Stimulated activated CD4-positive, alpha-beta T cell treated with anti-CD3 and anti-CD28 coated beads, TNF-alpha, amount 100 ng/mL, for 1 hour (primary cell): ENCODE data around the gene CPED1.
"Not testable (repeated sequence)": the region's sequence is repeated elsewhere in the genome, so short reads cannot be mapped to it uniquely, and the experiment has no call there.

Source experiments
- DNase-seq, 3 donors: peaks; one replicate each; pipeline ENCODE4 v3.0.0-alpha.2; 2020; ENCODE audit warnings: low read depth in 3 of 3, low spot score in 1 of 3

Gene CPED1

DNA sequence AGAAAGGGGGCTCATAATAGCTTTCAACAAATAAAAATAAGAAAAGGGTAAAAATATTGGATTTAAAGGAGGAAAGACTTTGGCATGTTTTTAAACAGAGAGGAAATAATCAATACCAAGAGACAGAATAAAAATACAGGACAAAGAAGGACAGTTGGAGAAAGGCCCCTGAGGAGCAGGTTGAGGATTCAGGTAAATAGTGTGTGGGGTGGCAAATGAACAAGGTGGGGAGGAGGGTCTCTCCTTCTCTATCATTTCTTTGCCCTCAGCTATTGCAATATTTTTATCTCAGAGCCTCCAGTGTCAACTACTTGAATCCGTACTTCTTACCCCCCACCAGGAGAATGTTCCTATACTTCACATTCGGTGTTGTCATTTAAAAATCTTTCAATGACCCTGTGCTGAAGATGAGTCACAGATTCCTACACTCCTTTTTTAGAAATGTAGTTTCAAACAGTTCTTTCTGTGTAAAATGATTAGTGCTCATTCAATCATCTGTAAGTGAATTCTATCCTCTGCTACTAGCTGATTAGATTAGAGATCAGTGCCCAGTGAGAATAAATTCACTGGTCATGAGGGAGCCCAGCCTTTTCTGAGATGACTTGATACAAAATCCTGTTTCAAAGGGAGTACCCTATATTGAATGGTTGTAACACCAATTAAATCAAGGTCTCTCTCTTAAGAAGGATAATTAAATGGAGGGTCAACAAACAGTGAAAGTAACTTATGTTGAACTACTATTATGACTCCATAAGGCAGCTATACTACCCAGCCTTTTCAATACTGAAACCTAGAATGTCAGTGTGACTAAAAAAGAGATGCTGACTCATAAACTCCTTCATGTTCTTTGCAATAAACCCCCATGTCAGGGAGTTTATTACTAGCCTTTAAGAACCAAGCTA, 289.9 kb downstream of the CPED1 start:
- DNase-seq = no peak

DNA sequence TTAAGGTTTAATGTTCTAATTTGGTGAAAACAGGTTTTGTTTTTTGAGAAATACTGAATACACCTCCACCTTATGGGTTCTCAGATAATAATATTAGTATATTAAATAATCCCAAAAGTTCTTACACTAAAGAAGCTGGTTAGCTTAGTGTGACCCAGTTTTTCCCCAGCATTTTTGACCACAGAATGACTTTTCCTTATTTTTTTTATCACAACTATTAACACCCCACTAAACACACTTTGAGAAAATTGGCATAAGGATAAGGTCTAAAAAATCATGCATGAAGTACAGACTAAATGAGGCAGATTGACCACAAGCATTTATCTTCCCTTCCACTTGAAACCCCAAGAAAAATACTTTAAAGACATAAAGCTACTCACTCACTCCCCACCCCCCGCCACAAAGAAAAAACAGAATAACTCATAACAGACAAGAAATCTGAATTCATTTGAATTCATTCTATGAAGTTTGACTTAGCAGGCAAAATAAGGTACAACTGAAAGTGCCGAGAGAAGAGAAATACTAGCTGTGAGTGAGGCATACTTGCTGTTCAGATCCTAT, 290.6 kb downstream of the CPED1 start:
- DNase-seq = no peak

DNA sequence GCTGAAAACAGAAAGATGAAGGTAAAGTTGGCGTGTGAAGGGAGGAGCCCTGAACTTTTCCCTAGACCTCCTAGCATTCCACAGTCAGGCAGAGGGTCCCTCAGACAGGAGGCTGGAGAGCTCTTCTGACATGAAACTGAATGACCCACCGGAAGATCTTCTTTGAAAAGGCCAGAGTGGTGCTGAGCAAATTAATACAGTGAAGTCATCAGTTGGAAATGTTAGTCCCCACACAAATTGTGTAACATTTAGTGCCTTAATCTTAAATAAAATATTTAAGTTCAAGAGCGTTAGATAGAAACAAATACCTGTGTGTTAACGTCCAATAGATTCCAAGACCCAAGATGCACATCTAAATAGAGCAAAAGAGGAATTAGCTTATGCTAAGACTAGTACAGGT, 291.3 kb downstream of the CPED1 start:
- no peak for DNase-seq

DNA sequence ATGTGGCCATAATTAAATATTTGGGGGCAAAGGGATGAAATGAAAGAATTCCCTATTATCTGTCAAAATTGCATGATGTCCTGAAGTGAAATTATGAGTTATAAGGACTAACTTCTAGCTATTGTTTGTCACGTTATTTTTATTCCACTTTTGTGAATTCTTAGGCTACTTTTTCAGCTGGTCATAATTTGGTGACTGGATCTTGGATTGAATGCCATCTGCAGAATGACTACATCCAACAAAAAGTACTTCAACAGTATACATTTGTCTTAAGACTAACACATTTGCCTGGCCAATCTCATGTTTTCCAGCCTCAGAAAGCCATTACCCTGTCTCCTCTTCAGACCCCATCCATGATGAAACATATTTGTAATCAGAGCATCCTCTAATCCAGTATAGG, 292.1 kb downstream of the CPED1 start:
- DNase-seq = no peak

DNA sequence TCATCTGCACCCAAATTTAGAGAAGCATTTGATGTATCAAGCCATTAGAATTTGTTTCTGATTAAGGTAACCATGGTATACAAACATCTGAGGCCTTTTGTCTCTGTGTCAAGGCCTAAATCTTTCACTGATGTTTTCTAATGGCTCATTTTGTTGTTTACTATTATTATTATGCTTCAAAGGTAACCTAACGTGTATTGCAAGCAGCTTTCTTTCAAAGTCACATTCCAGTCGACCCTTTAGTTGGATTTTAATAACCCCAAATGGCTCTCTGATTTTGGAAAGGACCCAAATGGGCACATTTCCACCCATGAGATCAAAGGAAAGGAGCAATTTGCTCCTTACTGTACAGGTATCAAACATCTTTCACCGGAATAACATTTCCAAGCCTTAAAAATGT, 293.6 kb downstream of the CPED1 start:
- no peak for DNase-seq

DNA sequence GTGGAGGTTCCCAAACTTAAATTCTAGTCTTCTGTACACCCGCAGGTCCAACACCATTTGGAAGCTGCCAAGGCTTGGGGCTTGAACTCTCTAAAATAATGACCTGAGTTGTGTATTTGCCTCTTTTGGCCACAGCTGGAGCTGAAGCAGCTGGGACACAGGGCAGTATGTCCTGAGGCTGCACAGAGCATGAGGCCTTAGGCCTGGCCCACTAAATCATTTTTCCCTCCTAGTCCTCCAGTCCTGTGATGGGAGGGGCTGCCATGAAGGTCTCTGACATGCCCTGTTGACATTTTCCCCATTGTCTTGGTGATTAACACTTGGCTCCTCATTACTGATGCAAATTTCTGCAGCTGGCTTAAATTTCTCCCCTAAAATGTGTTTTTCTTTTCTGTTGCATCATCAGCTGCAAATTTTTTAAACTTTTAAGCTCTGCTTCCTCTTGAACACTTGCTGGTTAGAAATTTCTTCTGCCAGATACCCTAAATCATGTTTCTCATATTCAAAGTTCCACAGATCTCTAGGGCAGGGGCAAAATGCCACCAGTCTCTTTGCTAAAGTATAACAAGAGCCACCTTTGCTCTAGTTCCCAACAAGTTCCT, 296.7 kb downstream of the CPED1 start:
- DNase-seq = no peak

DNA sequence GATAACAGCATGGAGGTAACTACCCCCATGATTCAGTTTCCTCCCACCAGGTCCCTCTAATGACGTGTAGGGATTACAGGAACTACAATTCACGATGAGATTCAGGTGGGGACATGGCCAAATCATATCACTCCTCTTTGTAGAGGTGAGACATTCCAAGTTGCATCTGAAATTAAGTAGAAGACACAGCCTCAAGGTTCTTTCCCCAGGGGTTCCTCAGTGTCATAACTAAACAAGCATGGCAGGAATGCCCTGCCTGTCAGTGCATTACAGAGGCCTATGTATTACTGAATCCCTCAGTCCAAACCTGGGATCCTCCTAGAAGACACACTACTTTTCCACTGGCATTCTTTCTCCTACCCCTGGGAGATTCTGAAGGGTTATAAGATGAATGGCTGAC, 297.7 kb downstream of the CPED1 start:
- no peak for DNase-seq

DNA sequence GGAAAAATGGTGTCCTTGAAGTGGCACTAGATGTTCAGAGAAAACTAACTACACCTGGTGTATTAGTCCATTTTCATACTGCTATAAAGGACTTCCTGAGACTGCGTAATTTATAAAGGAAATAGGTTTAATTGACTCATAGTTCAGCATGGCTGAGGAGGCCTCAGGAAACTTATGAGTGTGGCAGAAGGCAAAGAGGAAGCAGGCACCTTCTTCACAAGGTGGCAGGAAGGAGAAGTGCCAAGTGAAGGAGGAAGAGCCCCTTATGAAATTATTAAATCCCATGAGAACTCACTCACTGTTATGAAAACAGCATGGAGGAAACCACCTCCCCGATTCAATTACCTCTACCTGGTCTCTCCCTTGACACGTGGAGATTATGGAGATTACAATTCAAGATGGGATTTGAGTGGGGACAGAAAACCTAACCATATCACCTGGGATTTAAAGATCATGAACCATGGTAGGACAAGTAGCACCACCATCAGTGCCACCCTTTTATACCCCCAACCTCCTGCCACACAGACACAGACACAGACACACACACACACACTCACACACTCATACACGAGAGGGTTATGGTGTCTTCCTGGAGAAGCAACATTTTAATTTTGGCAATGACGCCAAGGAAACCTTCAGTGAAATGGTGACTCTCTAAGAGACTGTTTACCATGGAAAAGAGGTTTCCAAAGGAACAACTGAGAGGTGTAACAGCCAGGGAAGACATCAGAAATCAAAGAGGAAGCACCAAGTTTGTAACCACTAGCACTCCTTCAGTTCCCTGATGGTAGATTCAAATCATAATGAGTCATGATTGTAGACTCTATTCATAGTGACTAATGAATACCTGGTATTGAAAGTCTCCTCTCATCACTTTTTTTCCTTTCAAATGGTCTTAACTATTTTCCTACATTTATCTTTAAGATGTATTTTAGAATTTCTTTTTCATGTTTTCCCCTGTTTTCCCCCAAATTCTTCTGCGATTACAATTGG, 298.5 kb downstream of the CPED1 start:
- no peak for DNase-seq

DNA sequence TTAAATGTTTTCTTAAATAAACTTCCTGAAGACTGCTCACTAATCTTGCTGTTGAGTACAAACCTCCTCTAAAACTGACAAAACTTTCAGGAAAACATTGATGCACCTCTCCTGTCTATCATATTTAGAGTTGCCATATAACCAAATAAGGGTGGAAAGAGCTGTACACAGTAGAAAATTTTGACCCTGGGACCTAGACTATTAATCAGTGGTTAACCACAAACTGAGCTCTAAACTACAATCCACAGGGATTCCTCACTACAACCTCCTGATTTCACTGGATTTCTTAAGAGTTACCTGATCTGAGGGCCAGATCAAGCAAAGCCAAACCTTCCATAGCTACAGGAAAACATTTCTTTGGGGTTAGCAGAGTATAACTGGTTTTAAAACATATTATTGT, 300.4 kb downstream of the CPED1 start:
- no peak for DNase-seq

DNA sequence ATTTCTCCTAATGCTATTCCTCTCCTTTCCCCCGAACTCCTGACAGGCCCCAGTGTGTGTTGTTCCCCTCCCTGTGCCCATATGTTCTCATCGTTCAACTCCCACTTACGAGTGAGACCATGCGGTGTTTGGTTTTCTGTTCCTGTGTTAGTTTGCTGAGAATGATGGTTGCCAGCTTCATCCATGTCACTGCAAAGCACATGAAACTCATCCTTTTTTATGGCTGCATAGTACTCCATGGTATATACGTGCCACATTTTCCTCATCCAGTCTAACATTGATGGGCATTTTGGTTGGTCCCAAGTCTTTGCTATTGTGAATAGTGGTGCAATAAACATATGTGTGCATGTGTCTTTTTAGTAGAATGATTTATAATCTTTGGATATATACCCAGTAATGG, 301.4 kb downstream of the CPED1 start:
- not testable (repeated sequence) for DNase-seq

DNA sequence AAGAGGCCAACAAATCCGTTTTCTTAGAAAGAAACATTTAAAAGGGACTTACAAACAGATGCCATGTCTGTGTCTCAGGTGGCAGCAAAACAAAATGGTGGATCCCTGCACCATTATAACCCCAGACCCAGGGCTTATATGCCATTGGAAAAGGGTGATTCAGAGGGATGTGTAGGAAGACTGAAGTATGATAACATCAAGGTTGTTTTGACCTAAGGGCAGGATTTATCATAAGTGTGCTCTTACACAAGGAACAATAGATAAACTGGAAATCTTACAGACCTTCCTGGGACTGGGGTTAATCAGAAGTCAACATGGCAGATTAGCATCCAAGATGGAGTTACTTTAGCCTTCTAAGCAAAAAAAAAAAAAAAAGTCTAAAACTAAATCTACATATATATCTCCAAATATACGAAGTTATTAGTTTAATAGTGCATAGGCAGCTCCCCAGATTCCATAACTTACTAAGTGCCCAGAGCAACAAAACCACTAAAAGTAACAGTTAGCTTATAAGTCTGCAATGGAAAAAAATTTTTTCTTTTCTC, 306.0 kb downstream of the CPED1 start:
- no peak for DNase-seq

DNA sequence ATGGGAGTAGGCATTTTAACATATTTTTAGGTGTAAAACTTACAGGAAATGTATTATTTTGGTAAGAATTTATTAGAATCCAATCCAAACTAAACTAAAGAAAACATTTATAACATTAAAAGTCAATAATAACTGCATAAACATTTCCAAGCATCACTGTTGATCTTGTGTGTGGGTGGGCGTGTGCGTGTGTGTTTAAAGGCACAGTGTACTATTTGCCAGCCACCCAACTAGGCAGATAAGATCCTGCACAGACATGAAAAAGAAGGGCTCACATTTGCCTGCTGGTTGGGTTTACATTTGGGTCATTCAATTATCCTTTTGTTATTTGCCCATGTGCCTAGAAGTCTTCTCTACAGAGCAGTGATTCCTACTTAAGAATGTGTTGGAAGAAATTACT, 309.3 kb downstream of the CPED1 start:
- DNase-seq = no peak

DNA sequence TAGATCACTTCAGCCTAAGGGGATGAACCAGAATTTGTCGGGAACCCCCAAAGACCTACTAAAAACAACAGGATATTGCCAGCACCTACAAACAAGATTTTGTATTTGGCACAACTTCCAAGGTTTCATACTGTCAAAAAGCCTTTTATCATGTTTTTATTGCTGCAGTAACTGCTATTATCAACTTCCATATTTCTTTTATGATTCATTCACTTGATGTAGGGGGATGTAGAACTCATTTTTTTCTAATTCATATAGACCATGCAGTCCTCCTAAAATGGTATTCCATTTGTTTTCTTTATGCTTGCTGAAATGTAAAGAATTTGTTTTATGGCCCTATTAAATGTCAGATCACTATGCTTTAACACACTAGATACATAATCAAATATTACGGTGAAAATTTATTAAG, 310.3 kb downstream of the CPED1 start:
- no peak for DNase-seq

DNA sequence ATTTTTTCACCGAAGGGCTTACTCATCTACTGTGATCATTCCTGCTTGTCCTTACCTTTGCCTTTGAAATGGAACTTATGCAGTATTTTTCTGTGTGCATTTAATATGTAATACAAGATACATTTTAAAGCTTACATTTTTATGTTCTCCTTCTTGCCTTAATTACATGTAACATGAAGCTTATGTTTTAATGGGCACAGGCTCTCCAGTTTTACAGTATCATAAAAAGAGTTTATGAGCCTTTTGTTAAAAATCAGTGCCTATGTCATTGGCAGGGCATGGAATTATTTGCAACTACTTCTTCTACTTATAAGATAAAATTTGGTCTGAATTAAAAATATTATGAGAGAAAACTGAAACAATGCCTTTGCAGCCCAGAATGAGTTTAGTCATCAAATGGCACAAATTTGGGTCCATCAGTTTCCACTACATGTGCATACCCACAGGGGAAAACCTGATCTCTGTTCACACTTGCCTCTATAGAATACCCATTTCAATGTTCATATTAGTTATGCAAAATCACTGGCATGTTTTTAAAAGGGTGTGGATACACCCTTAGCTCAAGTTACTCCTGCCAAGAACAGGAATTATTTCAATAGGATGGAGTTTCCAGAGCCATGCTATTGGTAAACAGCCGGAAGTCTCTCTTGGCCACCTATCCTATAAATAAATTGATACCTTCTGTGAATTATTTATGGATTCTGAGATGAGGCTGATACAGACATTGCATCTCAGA, 312.3 kb downstream of the CPED1 start:
- no peak for DNase-seq

DNA sequence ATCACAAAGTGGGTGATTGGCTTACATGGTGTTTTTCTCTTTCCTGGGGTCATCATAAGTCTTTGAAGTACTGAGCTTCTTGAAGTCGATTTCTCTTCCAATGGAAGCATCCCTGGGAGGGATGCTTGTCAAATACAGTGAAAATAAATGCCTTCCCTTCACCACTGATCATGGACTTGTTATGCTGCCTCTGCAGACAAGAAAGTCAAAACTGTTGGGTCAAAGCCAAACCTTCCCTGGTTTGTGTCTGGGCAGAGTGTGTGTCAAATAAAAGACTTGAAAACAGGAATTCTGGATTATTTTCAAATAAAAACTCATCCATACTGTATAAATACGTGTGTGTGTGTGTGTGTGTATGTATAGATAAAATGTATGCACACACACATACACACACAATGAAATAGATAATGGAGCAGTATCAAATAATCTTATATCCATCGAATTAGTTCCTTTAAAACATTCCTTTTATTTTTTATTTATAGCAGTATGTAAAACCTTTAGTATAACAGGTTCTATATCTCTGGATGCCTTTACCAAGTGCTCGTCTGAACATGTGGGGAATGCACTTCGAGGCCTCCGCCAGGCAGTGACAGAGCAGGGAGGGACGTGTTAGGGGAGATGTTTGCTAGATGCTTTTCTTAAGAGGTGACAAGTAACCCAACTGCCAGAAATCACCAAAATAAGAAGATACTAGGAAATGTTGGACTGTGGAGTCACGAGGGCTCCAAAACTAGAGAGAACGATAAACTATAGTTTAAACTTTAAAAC, 313.1 kb downstream of the CPED1 start:
- no peak for DNase-seq

DNA sequence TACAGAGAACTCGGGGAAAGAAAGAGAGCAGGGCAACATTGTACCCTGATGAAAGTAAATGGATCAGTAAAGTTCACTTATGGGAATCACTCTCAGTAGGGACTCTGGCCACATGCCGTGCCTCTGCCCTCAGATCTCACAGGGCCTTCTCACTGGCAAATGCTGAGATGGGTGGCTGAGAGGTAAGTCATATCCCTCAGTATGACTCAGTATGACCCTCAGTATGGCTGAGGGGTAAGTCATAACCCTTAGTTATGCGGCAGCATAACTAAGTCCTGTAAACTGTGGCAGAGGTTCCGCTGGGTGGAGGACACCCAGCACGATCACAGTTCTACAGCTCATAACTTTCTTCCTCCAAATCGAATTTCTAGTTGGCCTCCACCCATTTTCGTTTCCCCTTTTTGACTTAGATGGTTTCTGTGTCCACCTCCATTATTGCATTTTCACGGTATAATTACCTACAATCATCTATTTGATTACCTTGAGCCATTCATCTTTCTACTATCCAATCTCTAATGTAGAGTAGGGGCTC, 313.8 kb downstream of the CPED1 start:
- no peak for DNase-seq

DNA sequence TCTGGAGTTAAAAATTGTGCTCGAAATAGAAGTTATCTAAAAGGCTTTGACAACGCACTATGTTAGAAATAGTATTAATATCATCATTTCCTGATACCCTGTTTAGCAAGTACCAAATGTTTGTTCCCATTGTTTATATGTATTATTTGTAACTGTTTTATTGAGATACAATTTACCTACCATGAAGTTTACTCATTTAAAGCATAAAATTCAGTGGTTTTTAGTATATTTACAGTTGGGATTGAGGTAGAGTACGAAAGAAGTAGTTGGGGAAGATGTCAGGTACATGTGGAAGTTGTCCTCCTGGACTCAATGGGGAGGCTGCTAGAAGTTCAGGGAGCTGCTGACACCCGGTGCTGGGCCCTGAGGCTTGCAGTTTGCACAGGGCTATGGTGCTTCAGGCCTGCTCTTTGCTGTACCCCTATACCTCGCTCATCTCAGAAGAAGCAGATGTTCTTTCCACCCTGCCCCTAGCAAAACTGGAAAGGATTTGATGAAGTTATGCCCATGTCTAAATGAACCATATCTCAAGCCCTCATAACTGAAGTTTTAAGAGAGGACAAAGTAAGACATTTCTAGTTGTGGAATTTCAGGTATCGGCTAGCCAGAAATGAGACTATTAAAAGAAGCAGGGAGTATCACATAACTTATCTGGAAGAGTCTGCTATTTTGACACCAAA, 315.1 kb downstream of the CPED1 start:
- no peak for DNase-seq

DNA sequence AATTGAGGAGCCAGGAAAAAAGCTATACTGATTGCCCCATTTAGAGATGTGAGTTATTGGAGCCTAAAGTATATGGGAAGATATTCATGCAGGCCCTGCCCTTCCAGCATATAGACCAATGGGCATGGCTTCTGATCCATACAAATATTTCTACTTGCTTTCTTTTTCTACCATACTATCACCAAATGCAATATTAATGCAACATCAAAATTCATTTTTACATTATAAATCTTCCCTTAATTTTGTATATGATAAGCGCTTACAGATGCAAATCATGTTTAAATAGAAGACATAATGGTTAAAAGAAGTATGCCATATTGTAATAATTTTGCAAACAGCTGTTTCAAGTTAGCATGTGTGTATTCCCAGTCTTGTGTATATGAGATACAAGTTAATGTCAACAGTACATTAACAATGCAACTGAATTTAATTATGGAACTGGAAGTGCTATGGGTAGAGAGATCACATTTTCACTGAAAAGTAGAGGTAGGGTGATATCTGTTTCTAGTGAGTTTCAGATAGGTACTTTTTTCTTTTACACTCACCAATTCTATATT, 315.7 kb downstream of the CPED1 start:
- no peak for DNase-seq
